Heart left ventricle (tissue), 16 donors: Measurements from ENCODE around the gene FABP2. TPM values are rescaled to one million over a fixed set of nuclear protein-coding genes. Genes with fewer than 3 reads are reported as not detected.
A peak's percentile ranks its signal among the peaks of the same experiment; 100 is the strongest.
"Not testable (repeated sequence)": the region's sequence is repeated elsewhere in the genome, so short reads cannot be mapped to it uniquely, and the experiment has no call there.

ENCODE experiments used
- ATAC-seq, 4 donors: fragments of 200-7000 bp; cut with Tn5 transposase; one replicate each; pipeline ENCODE4 v1.9.1; 2020 to 2022; ENCODE audit warnings: moderate library complexity in 4 of 4, mild to moderate bottlenecking in 3 of 4, moderate number of reproducible peaks in 1 of 4
- DNase-seq, 5 donors: peaks; one replicate each; pipeline ENCODE4 v3.0.0-alpha.2; 2020
- H3K27ac ChIP-seq, 12 donors: fragments of 200-600 bp; sonication (generic) in 4 of 12; one replicate each; pipeline versions ENCODE4 v1.5.0 to v1.8.0; 2016 to 2022; ENCODE audit warnings: mild to moderate bottlenecking in 2 of 12
- H3K27me3 ChIP-seq, 9 donors: fragments of 200-600 bp; sonication (generic) in 2 of 9; one replicate each; pipeline versions ENCODE4 v1.5.1 to v1.8.0; 2016 to 2022; ENCODE audit warnings: mild to moderate bottlenecking in 3 of 9
- H3K36me3 ChIP-seq, 9 donors: fragments of 200-600 bp; sonication (generic) in 2 of 9; one replicate each; pipeline versions ENCODE4 v1.5.0 to v1.8.0; 2018 to 2022; ENCODE audit warnings: mild to moderate bottlenecking in 2 of 9
- H3K4me1 ChIP-seq, 12 donors: fragments of 200-600 bp; sonication (generic) in 4 of 12; one replicate each; pipeline versions ENCODE4 v1.5.0 to v1.8.0; 2016 to 2022; ENCODE audit warnings: mild to moderate bottlenecking in 3 of 12
- H3K4me3 ChIP-seq, 12 donors: fragments of 200-600 bp; sonication (generic) in 4 of 12; one replicate each; pipeline versions ENCODE4 v1.5.0 to v1.8.0; 2017 to 2022; ENCODE audit warnings: mild to moderate bottlenecking in 9 of 12, moderate library complexity in 4 of 12
- H3K9me3 ChIP-seq, 12 donors: fragments of 200-600 bp; sonication (generic) in 4 of 12; one replicate each; pipeline versions ENCODE4 v1.5.0 to v1.8.0; 2016 to 2022; ENCODE audit warnings: mild to moderate bottlenecking in 1 of 12
- CTCF ChIP-seq, 12 donors: fragments of 200-600 bp; sonication (generic) in 4 of 12; IDR thresholded peaks; one replicate each; pipeline versions ENCODE4 v1.5.0 to v1.8.0; 2018 to 2022; ENCODE audit warnings: antibody characterized with exemption in 12 of 12, mild to moderate bottlenecking in 5 of 12
- POLR2A ChIP-seq, 2 donors: fragments of 450-650 bp; IDR thresholded peaks; one replicate each; pipeline ENCODE4 v1.6.1; 2017; ENCODE audit warnings: antibody characterized with exemption in 2 of 2, mild to moderate bottlenecking in 2 of 2, moderate library complexity in 2 of 2
- WGBS, 4 donors: extraction: QIAGEN DNeasy Blood & Tissue Kit in 2 of 4; methylation state at CpG; one replicate each; pipeline versions ENCODE4 v1.1.5 to v1.1.7; 2013 to 2018; 5-methylcytosine and 5-hydroxymethylcytosine counted together
- intact Hi-C, 10 donors: fragments of 100-400 bp; cut with DNase I; formaldehyde crosslinking; loops; one replicate each; pipeline versions ENCODE4 v1.11.1 to v1.14.2; 2022
- polyA plus RNA-seq, 2 donors: library from polyadenylated mRNA; stranded (reverse); fragments of 200-250 nt; gene quantifications; one replicate each; pipeline ENCODE4 v1.2.3, GENCODE V29; 2013
- total RNA-seq, 9 donors: library from RNA; depleted of rRNA in 2 of 9; stranded (reverse); fragments of >200 nt in 2 of 9; fragmentation: NEBNext Ultra II Directional in 3 of 9; extraction: Animal tissue kit (Norgen Biotek cat#: 25700) in 3 of 9; gene quantifications; one replicate each; pipeline versions ENCODE4 v1.1.0 to v1.2.4, GENCODE V29; 2016 to 2023
- donor health status: ischemic (EF 13 %, LVEDD 7.1; RV severe dilation, severe dysfunction).
- donor health status: healthy with polysubstance abuse.
- donor health status: DM: no; HTN: yes; CAD: no.
- donor health status: DM: no; HTN: no; CAD: no.
- donor health status: ischemic (EF 25% LVEDD 6.9; RV normal size, moderate dysfunction).
- donor health status: ischemic (EF 25% LVEDD 5.7; RV mildly dilated, moderate dysfunction).
- donor health status: healthy.
- donor health status: DM: yes; HTN: yes; CAD: no.
- donor health status: ischemic (EF 35%, LVEDD 5.7; RV mildly dilated, moderate dysfunction).
- donor health status: nonischemic (EF 11% LVEDD 7.7; RV severe dilation, severe dysfunction).
- donor health status: DM: yes; HTN: yes; CAD: no.
- donor health status: PGD.
- donor health status: ischemic (EF 29% LVEDD 5.4; RV normal size, mild dysfunction).
- donor health status: nonischemic (EF 23%, LVEDD 6.1; RV moderate dilation, normal function).

FABP2 gene
- total and polyA plus RNA-seq, 11 donors, result 0.15 to 2.9 (median 1.8) TPM; not detected in 7

GRCh38 chr4:119284876-119285780 lies 36.8 kb downstream of the FABP2 start:
- 12 to 15% (median 13%) methylated on average over 4 of the region's 4 CpGs for WGBS, 4 donors
- no peak for DNase-seq
- peak overlapping the region in 6 of 12 donors; percentile 6 to 35 (median 26) for H3K4me3 ChIP-seq

GRCh38 chr4:119281393-119281792 lies 40.5 kb downstream of the FABP2 start:
- intact Hi-C loops, result loop anchor here in 8 of 10 donors (5.0 to 10.0 kb wide), 15 partner anchors 34 to 537 kb away; partner anchors contain the start of gene USP53 (in 2 of the 8)
- no peak overlapping the region for H3K4me3 ChIP-seq
- TF ChIP-seq POLR2A (IDR thresholded peaks at IDR 0.05) (no peak), CTCF (IDR thresholded peaks at IDR 0.05) (no peak)
- H3K27ac ChIP-seq, result no peak overlapping the region
- 54 to 64% (median 57%) methylated on average over 2 of the region's 2 CpGs for WGBS, 4 donors
- H3K36me3 ChIP-seq, result peaks cover 0 to 12% (median 0%) of the 10 kb centered on the region in 9 donors
- ATAC-seq, result no peak
- H3K9me3 ChIP-seq, result no peaks in the 10 kb centered on the region
- no peaks in the 10 kb centered on the region for H3K27me3 ChIP-seq
- DNase-seq, result no peak
- H3K4me1 ChIP-seq, result peaks cover 5 to 53% (median 22%) of the 10 kb centered on the region in 12 donors

More at GRCh38 chr4:119284876-119285780, 36.8 kb downstream of the FABP2 start:
- intact Hi-C loops, result loop anchor here (5.0 to 10.0 kb wide), 18 partner anchors 38 to 540 kb away; partner anchors contain the start of gene USP53 (in 2 of the 10)
- ATAC-seq, result peak in 3 of 4 donors; percentile 27 to 37 (median 30)
- H3K4me1 ChIP-seq, result peaks cover 5 to 58% (median 24%) of the 10 kb centered on the region in 12 donors
- H3K9me3 ChIP-seq, result no peaks in the 10 kb centered on the region
- H3K27ac ChIP-seq, result peak overlapping the region in 10 of 12 donors; percentile 24 to 72 (median 50)
- TF ChIP-seq CTCF (IDR thresholded peaks at IDR 0.05), result no peak
- peaks cover 0 to 25% (median 0%) of the 10 kb centered on the region in 9 donors for H3K36me3 ChIP-seq
- H3K27me3 ChIP-seq, result no peaks in the 10 kb centered on the region

- H3K4me3 ChIP-seq, H3K27ac ChIP-seq, DNase-seq, H3K9me3 ChIP-seq, H3K27me3 ChIP-seq, ATAC-seq: not testable (repeated sequence)
- 96 to 98% (median 96%) methylated on average over 12 of the region's 12 CpGs for WGBS, 4 donors
- intact Hi-C loops, result loop anchor here in 8 of 10 donors (5.0 to 10.0 kb wide), 15 partner anchors 33 to 535 kb away; partner anchors contain the start of gene USP53 (in 2 of the 8)
- Histone ChIP-seq H3K4me1 (peaks cover 2 to 39% (median 14%) of the 10 kb centered on the region in 12 donors), H3K36me3 (peaks cover 0 to 12% (median 0%) of the 10 kb centered on the region in 9 donors)
Measured at GRCh38 chr4:119279945-119280344, 42.0 kb downstream of the FABP2 start.

GRCh38 chr4:119279541-119279940 lies 42.4 kb downstream of the FABP2 start:
- ATAC-seq, DNase-seq, H3K4me3 ChIP-seq, H3K27ac ChIP-seq, H3K27me3 ChIP-seq, H3K9me3 ChIP-seq, intact Hi-C loops: not testable (repeated sequence)
- Histone ChIP-seq H3K4me1 (peaks cover 2 to 35% (median 14%) of the 10 kb centered on the region in 12 donors), H3K36me3 (peaks cover 0 to 12% (median 0%) of the 10 kb centered on the region in 9 donors)
- whole genome bisulfite sequencing, 4 donors, result 88 to 96% (median 90%) methylated on average over 15 to 19 of the region's 19 CpGs
